ENCODE measurements around the gene UAP1.

The UAP1 gene

GRCh38 chr1:162561616-162562469 lies at the start of gene UAP1:
Gene UAP1 (plus strand): TSS chr1:162561722. CDS start chr1:162566069, 4,347 bp downstream.
- DNase-seq = no peak
- Mint-ChIP-seq H3K27me3 (no peaks in the 10 kb centered on the region), H3K9me3 (no peaks in the 10 kb centered on the region), H3K4me1 (ENCODE audit: low read depth) (peaks cover 51% of the 10 kb centered on the region), H3K36me3 (ENCODE audit: low read depth) (peaks cover 23% of the 10 kb centered on the region), H3K4me3 (peak within 1 kb of the TSS; percentile 86), H3K27ac (peak within 1 kb of the TSS; percentile 97)

GRCh38 chr1:162527314-162527713 lies 34.2 kb upstream of the UAP1 start:
- peaks cover 3% of the 10 kb centered on the region for H3K4me1 Mint-ChIP-seq (ENCODE audit: low read depth)
- H3K27ac Mint-ChIP-seq = no peak overlapping the region
- H3K9me3 Mint-ChIP-seq = no peaks in the 10 kb centered on the region
- peaks cover 80% of the 10 kb centered on the region for H3K36me3 Mint-ChIP-seq (ENCODE audit: low read depth)
- H3K4me3 Mint-ChIP-seq = no peak overlapping the region
- H3K27me3 Mint-ChIP-seq = no peaks in the 10 kb centered on the region
- no peak for DNase-seq

DNA sequence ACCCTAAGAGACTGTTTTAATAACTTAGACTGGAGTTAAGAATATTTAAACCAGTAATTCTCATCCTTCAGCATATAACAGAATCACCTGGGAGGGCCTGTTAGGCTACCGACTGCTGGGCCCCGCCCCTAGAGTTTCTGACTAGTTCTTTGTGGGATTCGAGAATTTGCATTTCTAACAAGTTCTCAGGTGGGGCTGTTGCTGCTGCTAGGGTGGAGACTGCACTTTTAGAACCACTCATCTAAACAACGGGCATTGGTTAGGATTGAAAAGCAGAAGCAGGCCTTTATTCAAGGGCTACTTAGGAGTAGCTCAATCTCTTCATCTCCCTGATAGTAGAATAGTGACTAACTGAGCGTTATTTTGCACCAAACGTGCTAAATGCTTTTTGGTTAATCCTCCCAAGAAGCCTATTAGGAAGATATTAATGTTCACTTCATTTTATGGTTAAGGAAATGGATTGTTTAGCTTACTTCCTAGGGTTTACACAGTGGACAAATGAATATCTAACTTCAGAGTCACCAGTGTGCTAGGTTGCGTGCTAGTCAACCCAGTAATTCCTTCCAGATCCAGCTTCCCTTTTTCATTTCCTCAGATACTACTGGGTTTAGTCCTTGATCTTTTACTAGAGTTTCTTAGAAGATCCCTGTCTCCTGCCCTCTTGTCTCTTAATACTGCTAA lies 31.1 kb upstream of the UAP1 start:
- no peak for DNase-seq
- Mint-ChIP-seq H3K27ac (no peak overlapping the region), H3K9me3 (no peaks in the 10 kb centered on the region), H3K4me3 (no peak overlapping the region), H3K36me3 (ENCODE audit: low read depth) (peaks cover 50% of the 10 kb centered on the region), H3K4me1 (ENCODE audit: low read depth) (peaks cover 3% of the 10 kb centered on the region), H3K27me3 (no peaks in the 10 kb centered on the region)

- Mint-ChIP-seq H3K27me3 (no peaks in the 10 kb centered on the region), H3K4me3 (no peak overlapping the region), H3K9me3 (no peaks in the 10 kb centered on the region), H3K27ac (no peak overlapping the region), H3K36me3 (ENCODE audit: low read depth) (peaks cover 45% of the 10 kb centered on the region), H3K4me1 (ENCODE audit: low read depth) (peaks cover 2% of the 10 kb centered on the region)
- DNase-seq = no peak
Measured at GRCh38 chr1:162530988-162531319, 30.6 kb upstream of the UAP1 start.

- Mint-ChIP-seq H3K4me3 (no peak overlapping the region), H3K4me1 (ENCODE audit: low read depth) (peaks cover 11% of the 10 kb centered on the region), H3K27ac (no peak overlapping the region), H3K36me3 (ENCODE audit: low read depth) (peaks cover 13% of the 10 kb centered on the region), H3K27me3 (no peaks in the 10 kb centered on the region), H3K9me3 (no peaks in the 10 kb centered on the region)
- no peak for DNase-seq
Measured at GRCh38 chr1:162535501-162535900, 26.0 kb upstream of the UAP1 start.

GRCh38 chr1:162536511-162536910 lies 25.0 kb upstream of the UAP1 start:
- H3K27ac Mint-ChIP-seq = no peak overlapping the region
- no peak for DNase-seq
- no peaks in the 10 kb centered on the region for H3K27me3 Mint-ChIP-seq
- peaks cover 11% of the 10 kb centered on the region for H3K4me1 Mint-ChIP-seq (ENCODE audit: low read depth)
- H3K4me3 Mint-ChIP-seq = no peak overlapping the region
- H3K36me3 Mint-ChIP-seq (ENCODE audit: low read depth) = peaks cover 7% of the 10 kb centered on the region
- no peaks in the 10 kb centered on the region for H3K9me3 Mint-ChIP-seq

DNA sequence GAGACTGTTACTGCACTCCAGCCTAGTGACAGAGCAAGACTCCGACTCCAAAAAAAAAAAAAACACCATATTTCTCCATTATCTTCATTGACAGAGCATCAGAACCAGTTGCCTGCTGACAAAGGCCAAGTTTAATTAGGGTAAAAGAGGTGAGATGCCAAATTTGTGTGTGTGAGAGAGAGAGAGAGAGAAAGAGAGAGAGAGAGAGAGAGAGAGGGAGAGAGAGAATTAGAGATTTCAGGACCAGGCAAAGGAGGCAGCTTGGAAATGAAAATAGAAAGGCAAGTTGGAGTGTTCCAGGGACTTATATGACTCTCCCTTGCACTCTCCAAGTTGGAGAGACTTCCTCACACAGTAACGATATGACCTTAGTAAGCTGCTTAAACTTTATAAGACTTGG lies 24.3 kb upstream of the UAP1 start:
- peaks cover 4% of the 10 kb centered on the region for H3K36me3 Mint-ChIP-seq (ENCODE audit: low read depth)
- H3K4me1 Mint-ChIP-seq (ENCODE audit: low read depth) = peaks cover 11% of the 10 kb centered on the region
- H3K27ac Mint-ChIP-seq = no peak overlapping the region

GRCh38 chr1:162538815-162539431 lies 22.6 kb upstream of the UAP1 start:
- no peak overlapping the region for H3K4me3 Mint-ChIP-seq
- peak overlapping the region; percentile 81 for H3K27ac Mint-ChIP-seq
- H3K27me3 Mint-ChIP-seq = no peaks in the 10 kb centered on the region
- DNase-seq = no peak
- H3K4me1 Mint-ChIP-seq (ENCODE audit: low read depth) = peaks cover 11% of the 10 kb centered on the region
- peaks cover 6% of the 10 kb centered on the region for H3K9me3 Mint-ChIP-seq
- peaks cover 8% of the 10 kb centered on the region for H3K36me3 Mint-ChIP-seq (ENCODE audit: low read depth)

More for the DNA sequence above, 24.3 kb upstream of the UAP1 start:
- Mint-ChIP-seq H3K4me3 (no peak overlapping the region), H3K9me3 (no peaks in the 10 kb centered on the region), H3K27me3 (no peaks in the 10 kb centered on the region)
- no peak for DNase-seq

- Mint-ChIP-seq H3K27me3 (no peaks in the 10 kb centered on the region), H3K36me3 (ENCODE audit: low read depth) (peaks cover 10% of the 10 kb centered on the region), H3K27ac (no peak overlapping the region), H3K4me1 (ENCODE audit: low read depth) (peaks cover 7% of the 10 kb centered on the region), H3K4me3 (no peak overlapping the region), H3K9me3 (peaks cover 9% of the 10 kb centered on the region)
- DNase-seq = no peak
Measured at GRCh38 chr1:162541619-162542141, 19.8 kb upstream of the UAP1 start.

DNA sequence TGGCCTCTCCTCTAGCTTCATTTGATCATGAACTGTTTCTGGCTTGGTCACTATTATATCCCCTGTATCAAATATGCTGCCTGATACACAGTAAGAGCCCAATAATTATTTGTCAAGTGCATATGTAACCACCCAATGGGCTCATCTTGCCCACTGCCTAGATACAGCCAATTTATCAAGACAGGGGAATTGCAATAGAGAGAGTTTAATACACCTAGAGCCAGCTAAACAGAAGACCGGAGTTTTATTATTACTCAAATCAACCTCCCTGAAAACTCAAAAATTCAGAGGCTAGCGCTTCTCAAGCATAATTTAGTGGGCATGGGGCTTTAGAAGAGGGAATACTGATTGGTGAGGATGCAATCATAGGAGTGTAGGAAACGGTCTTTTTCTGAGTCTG lies 18.3 kb upstream of the UAP1 start:
- Mint-ChIP-seq H3K9me3 (peaks cover 9% of the 10 kb centered on the region), H3K27ac (no peak overlapping the region), H3K36me3 (ENCODE audit: low read depth) (peaks cover 10% of the 10 kb centered on the region), H3K27me3 (no peaks in the 10 kb centered on the region), H3K4me1 (ENCODE audit: low read depth) (peaks cover 6% of the 10 kb centered on the region), H3K4me3 (no peak overlapping the region)
- no peak for DNase-seq

- H3K4me3 Mint-ChIP-seq = no peak overlapping the region
- H3K27ac Mint-ChIP-seq = no peak overlapping the region
Measured at GRCh38 chr1:162548170-162548569, 13.4 kb upstream of the UAP1 start.

GRCh38 chr1:162549001-162549400 lies 12.5 kb upstream of the UAP1 start:
- Mint-ChIP-seq H3K4me1 (ENCODE audit: low read depth) (no peaks in the 10 kb centered on the region), H3K4me3 (no peak overlapping the region), H3K27me3 (no peaks in the 10 kb centered on the region), H3K9me3 (peaks cover 3% of the 10 kb centered on the region), H3K36me3 (ENCODE audit: low read depth) (peaks cover 2% of the 10 kb centered on the region), H3K27ac (no peak overlapping the region)
- no peak for DNase-seq

More at GRCh38 chr1:162548170-162548569, 13.4 kb upstream of the UAP1 start:
- Mint-ChIP-seq H3K9me3 (peaks cover 7% of the 10 kb centered on the region), H3K36me3 (ENCODE audit: low read depth) (peaks cover 5% of the 10 kb centered on the region), H3K4me1 (ENCODE audit: low read depth) (no peaks in the 10 kb centered on the region), H3K27me3 (no peaks in the 10 kb centered on the region)
- DNase-seq = no peak

DNA sequence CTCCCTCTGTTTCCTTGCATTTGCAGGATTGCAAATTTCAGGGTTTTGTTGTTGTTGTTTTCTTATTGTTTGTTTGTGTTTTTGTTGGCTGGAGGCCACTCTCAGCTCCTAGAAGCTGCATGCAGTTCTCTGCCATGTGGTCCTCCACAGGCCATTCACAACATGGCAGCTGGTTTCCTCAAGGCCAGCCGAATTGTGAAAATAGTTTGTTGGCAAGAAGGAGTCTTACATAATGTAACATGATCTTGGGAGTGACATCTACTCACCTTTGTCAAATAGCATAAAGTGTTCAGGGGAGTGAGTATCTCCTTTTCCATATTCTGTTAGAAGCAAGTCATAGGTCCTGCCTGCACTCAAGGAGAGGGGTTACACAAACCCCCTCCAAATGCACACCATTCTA lies 10.6 kb upstream of the UAP1 start:
- Mint-ChIP-seq H3K4me3 (no peak overlapping the region), H3K27ac (no peak overlapping the region), H3K36me3 (ENCODE audit: low read depth) (no peaks in the 10 kb centered on the region), H3K27me3 (no peaks in the 10 kb centered on the region), H3K9me3 (no peaks in the 10 kb centered on the region), H3K4me1 (ENCODE audit: low read depth) (no peaks in the 10 kb centered on the region)
- no peak for DNase-seq

- no peaks in the 10 kb centered on the region for H3K27me3 Mint-ChIP-seq
- H3K4me3 Mint-ChIP-seq = no peak overlapping the region
- H3K36me3 Mint-ChIP-seq (ENCODE audit: low read depth) = no peaks in the 10 kb centered on the region
- no peaks in the 10 kb centered on the region for H3K4me1 Mint-ChIP-seq (ENCODE audit: low read depth)
- no peaks in the 10 kb centered on the region for H3K9me3 Mint-ChIP-seq
- no peak overlapping the region for H3K27ac Mint-ChIP-seq
- DNase-seq = no peak
Measured at GRCh38 chr1:162551969-162552683, 9.4 kb upstream of the UAP1 start.

All from activated T-cell treated with anti-CD3 and anti-CD28 coated beads, Interleukin-2, amount 50 U/mL, for 24 hours (primary cell).